ENCODE data around the gene SPINK8. TPM values are rescaled to one million over a fixed set of nuclear protein-coding genes. Genes with fewer than 3 reads are reported as not detected.

Gene SPINK8
- total and polyA plus RNA-seq, 2 of the 4 experiments (the other 2 are of a cell fraction), result not detected

DNA sequence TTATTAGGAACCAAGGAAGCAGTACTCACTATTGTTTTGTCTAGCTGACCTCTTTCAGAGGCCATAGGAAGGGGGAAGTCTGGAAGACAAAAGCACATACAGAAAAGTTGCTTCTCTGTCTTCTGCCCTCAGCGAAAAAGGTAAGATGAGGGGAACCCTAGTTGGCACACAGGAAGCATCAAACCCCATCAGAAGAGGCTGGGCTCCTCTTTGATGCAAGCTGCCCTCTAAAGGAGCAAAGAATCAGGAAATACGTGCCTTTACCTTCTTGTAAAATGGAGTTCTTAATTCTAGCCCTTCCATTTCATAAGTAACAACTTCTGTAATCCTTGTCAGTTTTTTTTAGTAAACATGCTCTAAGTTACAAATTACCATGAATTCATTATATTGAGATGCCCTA is 12.5 kb downstream of the SPINK8 start:
- Histone ChIP-seq H4K8ac (ENCODE audit: low read depth in 2 of 2, low read length in 2 of 2) (no peak overlapping the region), H2BK120ac (ENCODE audit: low read depth, low read length) (no peak overlapping the region), H3K9me3 (ENCODE audit: control insufficient read depth, insufficient read depth, low read length) (peaks cover 4% of the 10 kb centered on the region; the same call in 1 of the 2 replicates), H4K91ac (ENCODE audit: insufficient read depth, low read depth, low read length) (no peak overlapping the region), H4K20me1 (ENCODE audit: insufficient read depth, low read length) (no peaks in the 10 kb centered on the region), H2BK5ac (ENCODE audit: low read depth, low read length, poor library complexity, severe bottlenecking) (no peak overlapping the region), H3K27me3 (ENCODE audit: control insufficient read depth, insufficient read depth, low read length) (peaks cover 12% of the 10 kb centered on the region), H3K36me3 (ENCODE audit: control insufficient read depth, insufficient read depth, low read length) (no peaks in the 10 kb centered on the region), H2AFZ (replicated peaks; ENCODE audit: low read length, poor library complexity) (no peak overlapping the region), H4K5ac (ENCODE audit: low read depth, low read length) (no peak overlapping the region), H3K18ac (ENCODE audit: low read depth, low read length) (no peak overlapping the region), H3K4me3 (ENCODE audit: insufficient read depth, low read depth, low read length) (no peak overlapping the region), H2BK20ac (ENCODE audit: low read depth, low read length) (no peak overlapping the region), H2AK5ac (ENCODE audit: low read depth, low read length) (no peak overlapping the region), H3K14ac (replicated peaks; ENCODE audit: low read depth, low read length) (no peak overlapping the region), H3K4me2 (ENCODE audit: low read depth, low read length) (no peak overlapping the region), H3K9ac (ENCODE audit: low read depth, low read length) (no peak overlapping the region), H3K4me1 (ENCODE audit: control insufficient read depth, insufficient read depth, low read length) (no peaks in the 10 kb centered on the region), H3K9me1 (ENCODE audit: insufficient read depth, low read length) (no peaks in the 10 kb centered on the region), H3K4ac (ENCODE audit: low read depth, low read length) (no peak overlapping the region), H3K27ac (ENCODE audit: insufficient read depth, low read length) (no peak overlapping the region), H3K79me1 (ENCODE audit: low read depth in 1 of 2, low read length in 2 of 2) (no peaks in the 10 kb centered on the region), H2AK9ac (replicated peaks; ENCODE audit: low read depth, low read length, poor library complexity) (no peak overlapping the region), H3K23ac (ENCODE audit: low read depth, low read length) (no peak overlapping the region), H2BK15ac (ENCODE audit: low read depth, low read length) (no peak overlapping the region), H3K56ac (ENCODE audit: extremely low read depth, insufficient read depth, low read length) (no peak overlapping the region)
- POLR2A ChIA-PET (ENCODE audit: unreplicated experiment), result no interaction called here
- no TSS peak for BruUV-seq (replicated peaks)
- intact Hi-C loops (cut with micrococcal nuclease), result loop anchor here (5.0 kb wide), 1 partner anchor 66 kb away; no protein-coding TSS in a partner anchor
- ATAC-seq (ENCODE audit: low read depth) (no peak), DNase-seq (no peak)
- TF ChIP-seq RFX5 (IDR thresholded peaks at IDR 0.05; ENCODE audit: low read depth, low read length) (no peak), BHLHE40 (IDR thresholded peaks at IDR 0.05; ENCODE audit: low read depth, low read length) (no peak)
- no CpG with 5 or more reads among the region's 2 CpGs for WGBS, 2 experiments (ENCODE audit: extremely low coverage in 2 of 2, insufficient read length in 1 of 2)
- CTCF ChIA-PET, result no interaction called here
- in situ Hi-C loops (cut with MboI; ENCODE audit: low sequenced_read_pairs), result no loop called here
- dilution Hi-C loops (cut with HindIII; ENCODE audit: low sequenced_read_pairs, unreplicated experiment), result no loop called here
